Keratinocyte (primary cell): Measurements from ENCODE around the gene HPS1.

Source experiments
- EZH2 ChIP-seq: IDR thresholded peaks from one replicate; pipeline ENCODE4 v1.6.1; 2012; ENCODE audit warnings: inconsistent platforms, mild to moderate bottlenecking, low read length, moderate library complexity
- TF ChIP-seq, protein P1 (sequence below), 3 experiments: IDR thresholded peaks in 1 of 3; conservative IDR thresholded peaks in 1 of 3; optimal IDR thresholded peaks in 1 of 3; 2 replicates in 2 of 3; 3 replicates in 1 of 3; pipeline versions ENCODE3 to v1.5.1; 2011; ENCODE audit warnings: low read length in 3 of 3, mild to moderate bottlenecking in 3 of 3, moderate library complexity in 2 of 3, control low read depth in 1 of 3, inconsistent platforms in 1 of 3; ENCODE audit not compliant: insufficient read depth in 2 of 3; ENCODE audit errors: extremely low read depth in 1 of 3

DNA sequence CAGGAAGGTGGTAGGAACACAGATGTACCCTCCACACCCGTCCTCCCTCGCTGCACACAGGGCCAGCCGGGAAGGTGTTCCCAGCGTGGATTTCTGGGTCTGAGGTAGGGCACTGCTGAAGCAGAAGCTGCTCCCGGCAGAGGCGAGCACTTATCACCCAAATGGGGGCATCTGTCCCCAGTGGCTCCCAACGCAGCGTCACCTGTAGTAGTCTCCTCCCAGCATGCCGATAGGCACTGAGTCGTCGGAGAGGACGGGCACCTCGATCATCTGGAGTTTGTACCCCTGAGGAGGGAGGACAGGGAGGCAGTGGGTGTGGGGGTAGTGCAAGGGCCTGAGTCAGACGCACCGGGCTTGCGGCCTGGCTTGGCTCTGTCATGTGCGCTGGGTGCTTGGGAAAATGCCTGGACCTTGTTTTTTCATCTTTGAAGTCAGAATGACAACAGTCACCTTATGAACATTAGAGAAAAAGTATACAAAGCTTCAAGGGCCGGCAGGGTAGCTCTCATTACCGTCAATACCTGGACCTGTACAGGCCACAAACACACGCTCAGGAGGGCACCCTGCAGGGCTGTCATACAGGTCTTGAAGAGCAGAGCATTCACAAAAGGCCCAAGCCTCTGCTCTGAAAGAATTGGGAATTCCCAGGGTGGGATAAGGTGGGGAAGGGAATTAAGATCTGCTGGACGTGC is 28.6 kb downstream of the HPS1 start:
- TF ChIP-seq, protein P1, sequence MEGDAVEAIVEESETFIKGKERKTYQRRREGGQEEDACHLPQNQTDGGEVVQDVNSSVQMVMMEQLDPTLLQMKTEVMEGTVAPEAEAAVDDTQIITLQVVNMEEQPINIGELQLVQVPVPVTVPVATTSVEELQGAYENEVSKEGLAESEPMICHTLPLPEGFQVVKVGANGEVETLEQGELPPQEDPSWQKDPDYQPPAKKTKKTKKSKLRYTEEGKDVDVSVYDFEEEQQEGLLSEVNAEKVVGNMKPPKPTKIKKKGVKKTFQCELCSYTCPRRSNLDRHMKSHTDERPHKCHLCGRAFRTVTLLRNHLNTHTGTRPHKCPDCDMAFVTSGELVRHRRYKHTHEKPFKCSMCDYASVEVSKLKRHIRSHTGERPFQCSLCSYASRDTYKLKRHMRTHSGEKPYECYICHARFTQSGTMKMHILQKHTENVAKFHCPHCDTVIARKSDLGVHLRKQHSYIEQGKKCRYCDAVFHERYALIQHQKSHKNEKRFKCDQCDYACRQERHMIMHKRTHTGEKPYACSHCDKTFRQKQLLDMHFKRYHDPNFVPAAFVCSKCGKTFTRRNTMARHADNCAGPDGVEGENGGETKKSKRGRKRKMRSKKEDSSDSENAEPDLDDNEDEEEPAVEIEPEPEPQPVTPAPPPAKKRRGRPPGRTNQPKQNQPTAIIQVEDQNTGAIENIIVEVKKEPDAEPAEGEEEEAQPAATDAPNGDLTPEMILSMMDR (optimal IDR thresholded peaks at IDR 0.05 in 1 of 3, IDR thresholded peaks at IDR 0.05 in 1 of 3, conservative IDR thresholded peaks at IDR 0.05 in 1 of 3; ENCODE audit: extremely low read depth in 1 of 3, insufficient read depth in 2 of 3, low read length in 3 of 3): no peak
- no peak for TF ChIP-seq EZH2
